ENCODE measurements around the gene CCDC149.

CCDC149 gene

GRCh38 chr4:24877868-24878635, 34.8 kb downstream of the CCDC149 start:
- no peak for DNase-seq

- DNase-seq: no peak
Observed at GRCh38 chr4:24876431-24876830, 36.4 kb downstream of the CCDC149 start.

GRCh38 chr4:24872720-24873119, 40.1 kb downstream of the CCDC149 start:
- no peak for DNase-seq

GRCh38 chr4:24871210-24871609, 41.6 kb downstream of the CCDC149 start:
- DNase-seq: no peak

GRCh38 chr4:24867766-24868296, 45.0 kb downstream of the CCDC149 start:
- no peak for DNase-seq

GRCh38 chr4:24867251-24867650, 45.6 kb downstream of the CCDC149 start:
- DNase-seq: no peak

- DNase-seq: no peak
Observed at GRCh38 chr4:24865401-24865800, 47.4 kb downstream of the CCDC149 start.

GRCh38 chr4:24863799-24864198, 49.0 kb downstream of the CCDC149 start:
- DNase-seq: no peak

- no peak for DNase-seq
Observed at GRCh38 chr4:24862073-24862751, 50.6 kb downstream of the CCDC149 start.

GRCh38 chr4:24858550-24858949, 54.3 kb downstream of the CCDC149 start:
- no peak for DNase-seq

- DNase-seq: no peak
Observed at GRCh38 chr4:24858026-24858425, 54.8 kb downstream of the CCDC149 start.

- no peak for DNase-seq
Observed at GRCh38 chr4:24856586-24856985, 56.3 kb downstream of the CCDC149 start.

GRCh38 chr4:24855741-24856140, 57.1 kb downstream of the CCDC149 start:
- no peak for DNase-seq

GRCh38 chr4:24853142-24853541, 59.7 kb downstream of the CCDC149 start:
- no peak for DNase-seq

GRCh38 chr4:24850674-24851073, 62.2 kb downstream of the CCDC149 start:
- DNase-seq: no peak

GRCh38 chr4:24849756-24850155, 63.1 kb downstream of the CCDC149 start:
- DNase-seq: no peak

GRCh38 chr4:24849351-24849750, 63.5 kb downstream of the CCDC149 start:
- DNase-seq: no peak

GRCh38 chr4:24846716-24847115, 66.1 kb downstream of the CCDC149 start:
- DNase-seq: no peak

GRCh38 chr4:24845902-24846301, 66.9 kb downstream of the CCDC149 start:
- no peak for DNase-seq

GRCh38 chr4:24845132-24845531, 67.7 kb downstream of the CCDC149 start:
- DNase-seq: no peak

GRCh38 chr4:24843096-24843495, 69.7 kb downstream of the CCDC149 start:
- DNase-seq: no peak

GRCh38 chr4:24842356-24842755, 70.5 kb downstream of the CCDC149 start:
- DNase-seq: no peak

- DNase-seq: no peak
Observed at GRCh38 chr4:24840826-24841543, 71.9 kb downstream of the CCDC149 start.

GRCh38 chr4:24840362-24840761, 72.5 kb downstream of the CCDC149 start:
- DNase-seq: no peak

Measured in activated T-cell treated with anti-CD3 and anti-CD28 coated beads for 4 hours (primary cell).